M059J (cell line): ENCODE measurements around the gene SMYD3. TPM values are rescaled to one million over a fixed set of nuclear protein-coding genes. Genes with fewer than 3 reads are reported as not detected.
"Not testable (repeated sequence)": the region's sequence is repeated elsewhere in the genome, so short reads cannot be mapped to it uniquely, and the experiment has no call there.

Experiments used
- DNase-seq: peaks from one replicate; pipeline ENCODE4 v3.0.0-alpha.2; 2012; ENCODE audit warnings: low read depth
- total RNA-seq: library from RNA; depleted of rRNA; stranded (reverse); fragments of >200 nt; shearing (Covaris generic); gene quantifications from 2 replicates; pipeline ENCODE4 v1.2.3, GENCODE V29; 2014

Gene SMYD3
- total RNA-seq, 1 experiment from 2014 or later, result 35.5 TPM

DNA sequence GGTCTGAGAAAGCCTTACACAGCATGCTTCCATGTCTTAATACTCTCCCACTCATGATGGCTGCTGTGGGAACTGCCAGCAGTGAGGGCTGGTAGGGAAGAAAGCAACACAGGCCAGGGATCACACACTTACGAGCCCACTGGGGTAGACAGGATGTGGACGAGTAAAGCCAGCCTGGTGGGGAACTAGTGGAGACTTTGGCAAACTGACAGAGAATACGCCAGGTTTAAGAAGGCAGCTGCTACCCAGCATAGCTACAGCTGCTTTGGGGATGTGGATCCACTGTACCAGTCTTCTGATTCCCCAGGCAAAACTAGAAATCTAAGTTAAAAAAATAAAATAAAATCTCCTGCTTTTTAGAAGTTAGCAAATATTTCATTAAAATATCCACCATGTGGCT lies 664.0 kb downstream of the SMYD3 start:
- no peak for DNase-seq

DNA sequence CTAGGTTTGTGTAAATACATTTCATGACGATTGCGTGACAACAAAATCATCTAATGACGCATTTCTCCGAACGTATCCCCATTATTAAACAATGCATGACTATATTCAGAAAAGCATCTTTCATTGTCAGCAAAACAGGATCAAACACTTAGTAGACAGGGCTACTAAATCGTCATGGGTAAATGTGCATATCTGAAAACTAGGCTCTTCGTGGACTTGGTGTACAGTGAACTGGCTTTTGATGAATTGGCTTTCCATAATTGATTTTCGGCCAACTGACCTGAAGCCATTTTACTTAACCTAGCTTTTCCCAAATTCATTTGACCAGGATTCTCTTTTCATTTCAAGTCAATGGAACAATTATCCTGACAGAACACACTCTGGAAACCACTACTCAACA lies 665.0 kb downstream of the SMYD3 start:
- DNase-seq, result no peak

DNA sequence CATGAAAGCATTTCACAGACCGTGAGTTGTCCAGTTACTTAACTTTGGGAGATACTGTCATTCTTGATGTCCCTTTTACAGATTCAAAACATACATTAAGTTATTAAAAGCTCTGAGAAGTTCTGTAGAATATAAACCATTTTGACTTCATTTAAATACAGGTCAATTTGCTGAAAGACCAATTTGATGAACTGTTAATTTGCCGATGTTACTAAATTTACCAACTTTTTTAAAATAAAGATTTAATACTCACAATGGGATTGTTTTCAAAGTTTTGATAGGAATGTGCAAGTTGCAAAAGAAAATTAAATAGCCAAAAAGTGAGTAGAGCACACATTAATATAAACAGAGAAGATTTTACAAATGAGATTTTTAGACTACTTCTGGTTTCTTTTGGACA lies 666.1 kb downstream of the SMYD3 start:
- no peak for DNase-seq

DNA sequence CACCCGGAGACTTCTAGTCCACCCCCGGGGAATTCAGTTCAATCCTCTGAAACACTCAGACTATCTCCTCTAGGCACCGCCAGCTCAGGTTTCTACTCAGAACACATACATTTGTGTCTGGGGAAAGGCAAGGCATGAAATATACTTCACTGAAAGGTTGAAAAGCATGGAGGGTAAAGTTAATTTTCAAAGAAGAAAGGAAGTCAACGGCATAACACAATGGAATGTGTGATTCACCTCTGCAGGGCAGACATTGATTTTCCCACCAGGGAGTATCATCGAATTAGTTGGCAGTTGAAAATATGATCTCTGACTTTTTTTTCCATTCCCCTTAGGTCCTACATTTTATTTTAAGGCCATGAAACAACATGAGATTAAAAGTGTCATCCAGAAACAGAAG lies 669.4 kb downstream of the SMYD3 start:
- peak; percentile 60 for DNase-seq

DNA sequence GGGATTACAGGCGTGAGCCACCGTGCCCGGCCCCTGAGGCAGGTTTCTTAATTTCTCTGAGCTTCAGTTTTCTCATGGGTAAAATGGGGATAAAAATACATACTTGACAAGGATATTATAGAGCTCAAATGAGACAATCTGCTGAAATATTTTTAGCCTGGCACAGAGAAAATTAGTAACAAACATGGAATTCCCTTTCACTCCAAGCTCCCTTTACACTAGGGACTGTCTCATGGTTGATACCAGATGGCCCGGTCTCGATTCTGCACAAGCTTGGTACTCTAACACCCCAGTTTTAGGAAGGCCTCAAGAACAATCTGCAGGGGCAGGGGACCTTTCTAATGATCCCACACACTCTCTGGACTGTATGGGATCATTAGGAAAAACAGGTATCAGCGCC lies 671.7 kb downstream of the SMYD3 start:
- no peak for DNase-seq

DNA sequence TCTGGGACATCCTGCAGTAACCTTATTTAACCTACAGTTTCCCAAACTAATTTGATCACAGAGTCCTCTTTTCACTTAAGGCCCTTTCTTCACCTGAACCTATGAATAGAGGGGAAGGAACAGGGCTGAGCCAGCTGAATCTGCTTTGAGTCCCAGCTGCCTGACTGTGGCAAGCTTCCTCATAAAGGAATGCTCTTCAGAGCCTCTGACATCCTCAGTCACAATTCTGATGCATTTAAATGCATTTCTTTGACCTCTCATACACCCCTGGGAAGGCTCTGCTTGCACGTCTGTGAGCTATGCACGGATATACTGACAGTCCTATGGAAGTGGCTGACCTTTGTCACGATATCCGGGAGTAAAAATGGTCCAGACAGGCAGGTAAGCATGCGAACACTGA lies 673.1 kb downstream of the SMYD3 start:
- DNase-seq, result no peak

DNA sequence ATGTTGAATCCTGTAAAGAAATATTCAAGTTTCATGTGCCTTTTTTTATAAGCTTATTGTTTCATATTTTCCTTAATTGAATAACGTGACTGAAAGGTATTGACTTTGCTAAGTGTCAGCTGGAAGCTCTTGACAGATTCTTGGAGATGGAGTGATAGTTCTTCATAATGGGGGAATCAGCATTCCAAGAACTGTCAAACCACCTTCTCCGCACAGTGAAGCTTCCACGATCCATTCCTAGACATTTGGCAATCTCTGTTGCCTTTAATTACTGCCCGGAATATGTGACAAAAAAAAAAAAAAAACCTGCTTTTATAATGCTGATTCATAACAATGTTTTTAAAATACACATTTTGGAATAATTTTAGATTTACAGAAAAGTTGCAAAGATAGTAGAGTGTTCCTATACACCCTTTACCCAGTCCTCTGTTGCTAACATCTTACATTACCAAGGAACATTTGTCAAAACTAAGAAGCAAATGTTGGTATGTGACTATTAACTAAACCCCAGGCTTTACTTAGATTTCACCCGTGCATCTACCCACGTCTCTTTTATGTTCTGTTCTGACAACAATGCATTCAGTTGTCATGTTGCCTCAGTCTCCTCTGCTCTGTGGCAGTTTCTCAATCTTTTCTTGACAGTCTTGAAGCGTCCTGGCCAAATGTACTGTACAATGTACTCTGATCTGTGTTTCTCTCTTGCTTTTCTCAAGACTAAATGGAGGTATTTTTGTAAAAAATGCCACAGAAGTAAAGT lies 674.1 kb downstream of the SMYD3 start:
- no peak for DNase-seq

DNA sequence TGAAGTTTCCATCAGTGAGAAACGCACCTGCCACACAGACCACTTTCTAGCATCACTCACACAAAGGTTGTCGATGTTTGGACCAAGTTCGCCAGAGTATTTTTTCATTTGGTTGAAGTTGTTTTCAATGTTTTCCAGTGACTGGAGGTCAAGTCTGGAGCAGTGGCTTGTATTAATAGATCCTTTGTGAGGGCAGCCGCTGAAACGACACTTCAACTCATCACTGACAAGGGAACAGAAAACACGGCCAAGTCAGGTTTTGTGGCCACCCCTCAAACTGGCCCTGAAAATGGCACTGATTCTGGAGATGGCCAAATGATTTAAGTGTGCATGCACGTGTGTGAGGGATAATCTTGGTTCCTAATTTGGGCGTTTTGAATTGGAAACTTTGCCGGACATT lies 675.6 kb downstream of the SMYD3 start:
- DNase-seq, result no peak

DNA sequence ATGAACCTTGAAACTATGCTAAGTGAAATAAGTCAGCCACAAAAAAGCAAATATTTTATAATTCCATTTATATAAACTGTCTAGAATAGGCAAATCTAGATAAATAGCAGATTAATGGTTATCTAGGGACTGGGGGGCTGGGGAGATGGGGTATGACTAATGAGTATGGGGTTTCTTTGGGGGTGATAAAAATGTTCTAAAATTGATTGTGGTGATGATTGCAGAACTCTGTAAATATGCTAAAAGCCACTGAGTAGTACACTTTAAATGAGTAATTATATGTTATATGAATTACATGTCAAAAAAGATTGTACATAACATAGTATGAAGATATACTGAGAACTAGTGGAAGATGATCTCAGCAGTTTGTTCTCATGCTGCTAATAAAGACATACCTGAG lies 677.3 kb downstream of the SMYD3 start:
- no peak for DNase-seq

DNA sequence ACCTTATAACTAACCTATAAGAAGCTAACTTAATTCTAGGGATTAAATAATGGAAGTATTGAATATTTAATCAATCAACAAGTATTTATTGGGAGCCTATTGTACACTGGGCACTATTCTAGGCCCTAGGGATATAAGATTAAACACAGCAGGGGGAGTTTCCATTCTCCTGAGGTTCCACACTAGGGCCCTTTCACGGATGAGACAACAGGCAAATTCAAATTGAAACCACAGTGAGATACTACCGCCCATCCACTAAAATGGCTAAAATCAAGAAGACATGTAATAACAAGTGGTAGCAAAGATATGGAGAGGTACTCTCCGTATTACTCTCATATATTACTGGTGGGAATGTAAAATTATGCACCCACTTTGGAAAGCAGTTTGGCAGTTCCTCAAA lies 677.9 kb downstream of the SMYD3 start:
- no peak for DNase-seq

DNA sequence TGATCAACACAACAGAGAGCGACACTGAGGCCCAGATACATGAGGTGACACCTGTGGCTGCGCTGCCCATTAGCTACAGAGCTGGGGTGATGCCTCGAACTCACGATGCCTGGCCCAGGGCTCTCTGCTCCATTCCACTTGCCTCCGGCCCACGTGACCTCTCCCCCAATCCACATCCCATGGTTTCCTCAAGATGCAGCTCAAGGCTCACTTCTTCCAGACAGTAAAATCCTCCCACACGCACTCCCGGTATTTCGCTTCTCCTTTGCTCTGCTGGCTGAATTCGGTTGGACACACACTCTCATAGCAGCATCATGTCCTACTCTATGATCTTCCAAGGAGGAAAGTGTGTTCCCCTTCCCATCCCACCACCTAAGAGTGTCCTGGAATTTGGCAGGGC lies 679.8 kb downstream of the SMYD3 start:
- DNase-seq, result no peak

DNA sequence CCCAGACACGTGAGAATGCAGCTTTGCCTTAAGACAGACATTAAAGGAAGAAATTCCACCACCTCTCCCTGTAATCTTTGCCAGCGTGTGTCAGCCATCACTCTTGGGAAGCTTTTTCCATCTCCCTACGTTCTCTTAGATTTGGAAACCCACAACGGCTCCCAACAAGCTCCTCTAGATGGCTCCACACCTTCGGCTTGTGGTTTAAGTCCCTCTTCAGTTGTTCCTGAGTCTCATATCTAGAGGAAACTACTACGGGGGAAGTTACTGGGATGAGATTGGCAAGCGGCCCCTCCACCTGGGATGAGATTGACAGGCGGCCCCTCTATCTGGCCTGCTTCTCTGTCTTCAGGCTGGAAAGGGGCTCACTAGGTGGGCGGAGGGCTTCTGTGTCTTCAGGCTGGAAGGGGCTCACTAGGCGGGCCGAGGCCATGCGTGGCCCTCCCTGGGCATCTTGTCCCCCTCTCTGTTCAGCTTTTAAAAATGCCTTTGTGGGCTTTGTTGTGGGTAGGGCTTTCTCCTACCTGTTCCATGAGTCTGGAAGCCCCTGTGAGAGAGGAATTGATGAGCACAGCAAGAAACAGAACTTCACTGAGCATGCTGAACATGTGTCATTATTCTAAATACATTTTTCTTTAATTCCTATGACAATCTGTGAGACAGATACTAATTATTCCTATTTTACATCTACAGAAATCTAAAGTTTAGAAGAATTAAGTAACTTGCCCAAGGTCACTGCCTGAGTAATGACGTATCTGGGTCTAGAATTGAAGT lies 681.8 kb downstream of the SMYD3 start:
- DNase-seq, result peak; percentile 22

DNA sequence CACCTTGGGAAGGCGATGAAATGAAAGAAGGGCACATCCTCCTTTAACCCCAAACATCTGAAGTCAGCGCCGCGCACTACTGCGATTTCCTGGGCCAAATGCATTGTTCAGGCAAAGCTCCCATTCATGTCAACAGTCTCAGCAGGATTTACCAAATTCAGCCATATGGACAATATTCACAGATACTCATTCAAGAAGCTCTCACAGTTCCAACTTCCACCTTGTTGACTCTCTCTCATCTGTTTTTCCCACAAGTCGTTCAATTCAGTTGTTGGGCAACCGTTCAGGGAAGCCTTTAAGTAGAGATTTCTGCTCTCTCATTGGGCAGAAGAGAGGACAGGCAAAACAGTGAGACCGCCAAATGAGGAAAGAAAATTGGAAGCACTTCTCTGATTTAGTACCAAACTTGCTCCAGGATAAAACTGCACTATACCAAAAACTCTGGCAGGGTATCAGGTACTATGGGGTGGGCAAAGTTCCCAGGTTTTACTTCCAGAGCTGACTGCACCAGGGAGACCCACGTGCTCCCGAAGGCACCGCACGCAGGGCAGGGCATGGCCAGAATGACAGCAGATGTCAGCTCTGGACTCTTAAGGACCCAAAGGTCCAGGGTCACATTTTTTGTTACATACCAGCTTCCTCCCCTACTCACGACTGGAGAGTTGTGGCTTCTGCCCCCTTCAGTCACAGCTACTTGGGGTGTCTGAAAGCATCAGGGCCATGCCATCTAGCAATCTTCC lies 683.5 kb downstream of the SMYD3 start:
- DNase-seq, result no peak

DNA sequence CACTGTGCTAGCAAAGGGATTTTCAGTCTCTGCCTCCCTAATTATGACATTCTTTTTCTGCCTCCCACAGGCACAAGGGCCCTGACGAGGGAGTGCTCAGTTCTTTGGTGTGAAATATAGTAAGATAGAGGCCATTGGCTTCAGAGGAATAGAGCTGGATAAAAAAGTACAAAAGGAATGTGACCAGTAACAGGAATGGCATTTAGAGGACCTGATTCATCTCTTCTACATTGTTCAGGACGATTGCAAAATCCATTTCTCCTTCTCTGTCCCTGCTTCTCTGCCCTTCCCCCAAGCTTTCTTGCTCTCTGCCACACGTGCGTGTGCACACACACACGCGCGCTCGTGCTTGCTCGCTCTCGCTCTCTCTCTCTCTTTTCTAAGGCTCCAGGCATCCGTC lies 684.1 kb downstream of the SMYD3 start:
- DNase-seq, result peak; percentile 93

DNA sequence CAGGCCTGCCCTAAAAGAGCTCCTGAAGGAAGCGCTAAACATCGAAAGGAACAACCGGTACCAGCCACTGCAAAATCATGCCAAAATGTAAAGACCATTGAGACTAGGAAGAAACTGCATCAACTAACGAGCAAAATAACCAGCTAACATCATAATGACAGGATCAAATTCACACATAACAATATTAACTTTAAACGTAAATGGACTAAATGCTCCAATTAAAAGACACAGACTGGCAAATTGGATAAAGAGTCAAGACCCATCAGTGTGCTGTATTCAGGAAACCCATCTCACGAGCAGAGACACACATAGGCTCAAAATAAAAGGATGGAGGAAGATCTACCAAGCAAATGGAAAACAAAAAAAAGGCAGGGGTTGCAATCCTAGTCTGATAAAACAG lies 688.7 kb downstream of the SMYD3 start:
- not testable (repeated sequence) for DNase-seq

DNA sequence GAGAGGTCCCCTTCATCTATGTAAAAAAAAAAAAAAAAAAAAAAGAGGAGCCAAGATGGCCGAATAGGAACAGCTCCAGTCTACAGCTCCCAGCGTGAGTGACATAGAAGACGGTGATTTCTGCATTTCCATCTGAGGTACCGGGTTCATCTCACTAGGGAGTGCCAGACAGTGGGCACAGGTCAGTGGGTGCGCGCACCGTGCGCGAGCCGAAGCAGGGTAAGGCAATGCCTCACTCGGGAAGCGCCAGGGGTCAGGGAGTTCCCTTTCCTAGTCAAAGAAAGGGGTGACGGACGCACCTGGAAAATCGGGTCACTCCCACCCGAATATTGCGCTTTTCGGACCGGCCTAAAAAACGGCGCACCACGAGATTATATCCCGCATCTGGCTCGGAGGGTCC lies 690.6 kb downstream of the SMYD3 start:
- not testable (repeated sequence) for DNase-seq

DNA sequence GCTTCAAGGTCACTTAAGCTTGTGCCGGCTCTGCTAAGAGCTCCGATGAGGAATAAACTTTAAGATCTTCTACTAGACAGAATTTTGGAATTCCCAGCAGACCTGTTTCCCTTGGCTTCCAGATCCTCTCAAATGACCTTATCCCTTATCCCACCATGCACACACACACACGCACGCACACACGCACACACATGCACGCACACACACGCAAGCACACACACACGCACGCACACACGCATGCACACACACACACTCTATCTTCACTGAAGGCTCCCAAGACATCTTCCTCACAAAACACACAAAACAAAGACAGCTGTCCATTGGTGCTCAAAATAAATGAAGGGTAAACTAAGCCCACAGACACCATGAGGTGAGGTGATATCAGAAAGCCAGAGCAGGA lies 692.4 kb downstream of the SMYD3 start:
- DNase-seq, result no peak

DNA sequence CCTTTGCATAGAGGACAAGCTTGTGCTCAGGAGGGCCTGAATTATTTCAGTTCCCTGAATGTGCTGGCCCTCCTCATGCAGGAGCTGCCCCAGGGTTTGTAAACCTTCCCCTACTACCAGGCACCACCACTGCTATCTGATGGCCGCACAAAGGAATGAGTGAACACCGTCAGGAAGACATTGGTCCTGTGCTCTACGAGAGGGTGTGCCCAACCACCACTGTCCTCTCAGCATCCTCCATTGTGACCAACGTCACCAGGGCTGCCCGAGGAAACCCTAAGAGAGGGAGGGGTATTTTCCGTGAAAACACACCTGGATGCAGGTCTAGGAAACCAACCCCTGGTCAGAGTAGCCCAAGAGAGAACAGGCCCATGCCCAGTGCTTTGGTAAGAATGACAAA lies 694.8 kb downstream of the SMYD3 start:
- no peak for DNase-seq

DNA sequence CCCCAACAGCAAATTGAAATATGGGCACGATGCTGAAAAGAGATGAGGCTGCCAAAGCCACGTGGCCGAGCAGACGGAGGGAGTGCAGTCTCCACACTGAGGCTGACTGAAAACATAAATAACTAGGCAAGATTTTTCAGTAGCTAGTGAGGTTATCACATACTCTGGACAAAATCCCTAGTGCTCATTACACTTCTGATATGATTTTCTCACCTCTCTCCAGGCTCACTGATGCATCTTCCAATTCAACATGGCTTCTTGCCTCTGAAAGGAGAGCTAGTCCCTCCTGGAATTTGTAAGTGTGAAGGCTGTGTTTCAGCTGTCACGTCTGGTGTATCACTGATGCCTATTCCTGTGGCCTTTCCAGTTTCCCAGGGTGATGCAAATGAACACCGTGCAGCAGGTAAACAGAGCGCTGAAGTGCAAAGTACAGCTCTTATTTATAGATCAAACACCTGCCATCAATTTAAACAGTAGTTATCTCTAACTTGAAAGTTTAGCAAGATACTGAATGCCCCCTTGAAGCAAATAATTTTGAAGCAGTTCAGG lies 696.2 kb downstream of the SMYD3 start:
- DNase-seq, result no peak

DNA sequence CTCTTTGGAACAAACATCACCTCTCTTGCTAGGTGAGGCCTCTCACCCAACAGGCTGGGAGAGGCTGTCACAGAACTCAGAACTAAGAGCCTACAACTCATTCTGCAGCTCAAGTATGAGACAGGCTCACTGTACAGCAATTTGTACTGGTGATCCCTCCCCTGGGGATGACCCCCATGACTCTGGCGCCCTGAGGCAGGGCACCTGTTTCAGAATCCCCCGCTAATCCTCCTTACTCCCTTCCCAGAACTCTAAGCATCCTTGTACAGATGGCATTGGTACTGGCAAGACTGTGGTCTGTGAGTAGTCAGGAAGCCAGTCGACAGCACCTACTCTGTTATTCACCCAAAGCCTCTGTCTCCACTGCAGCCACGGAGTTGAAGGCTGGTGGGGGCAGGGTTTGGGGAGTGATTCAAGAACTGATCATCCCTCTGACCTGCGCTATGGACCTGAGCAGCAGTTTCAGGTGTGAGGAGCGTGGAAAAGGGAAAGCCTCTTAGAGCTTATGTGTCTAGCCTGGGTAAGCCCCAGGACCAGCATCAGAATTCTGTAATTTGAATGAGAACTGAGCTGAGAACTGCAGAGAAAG lies 696.8 kb downstream of the SMYD3 start:
- no peak for DNase-seq

DNA sequence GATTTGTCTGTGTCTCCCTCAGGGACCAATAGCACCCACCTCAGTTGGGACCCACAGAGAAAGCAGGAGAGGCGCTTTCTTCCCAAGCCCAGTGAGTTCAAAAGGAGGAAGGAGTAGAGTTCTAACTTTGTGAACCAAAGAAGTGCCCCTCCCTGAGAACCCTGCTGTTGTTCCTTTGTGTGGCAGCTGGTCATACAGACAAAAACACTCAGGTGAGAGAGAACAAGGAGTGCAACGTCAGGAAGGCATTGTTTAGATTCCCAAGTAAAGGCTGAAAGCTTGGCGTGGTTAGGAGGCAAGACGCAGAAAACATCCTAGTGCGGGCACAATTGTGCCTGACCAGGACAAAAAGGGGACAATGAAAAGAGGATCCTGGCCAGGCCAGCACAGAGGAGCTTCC lies 697.7 kb downstream of the SMYD3 start:
- no peak for DNase-seq
